Measurements from ENCODE around the gene CATSPER4. TPM values are rescaled to one million over a fixed set of nuclear protein-coding genes. Genes with fewer than 3 reads are reported as not detected.
A peak's percentile ranks its signal among the peaks of the same experiment; 100 is the strongest.
"Not testable (repeated sequence)": the region's sequence is repeated elsewhere in the genome, so short reads cannot be mapped to it uniquely, and the experiment has no call there.

CATSPER4 gene
- total RNA-seq, 1 experiment from 2014 or later, result 0.20 TPM

DNA sequence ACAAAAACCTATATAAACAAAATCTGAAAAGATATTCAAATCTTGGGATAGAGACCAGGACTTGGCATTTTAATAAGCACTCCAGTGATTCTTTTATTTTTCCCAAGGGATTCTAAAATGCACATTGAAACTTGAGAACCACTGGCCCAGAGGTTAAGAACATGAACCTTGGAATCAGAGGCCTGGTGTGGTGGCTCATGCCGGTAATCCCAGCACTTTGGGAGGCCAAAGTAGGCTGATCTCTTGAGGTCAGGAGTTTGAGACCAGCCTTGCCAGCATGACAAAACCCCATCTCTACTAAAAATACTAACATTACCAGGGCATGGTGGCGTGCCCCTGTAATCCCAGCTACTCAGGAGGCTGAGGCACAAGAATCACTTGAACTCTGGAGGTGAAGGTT lies 30.7 kb downstream of the CATSPER4 start:
- no peak overlapping the region for H3K27ac Mint-ChIP-seq (ENCODE audit: unreplicated experiment)
- no peaks in the 10 kb centered on the region for H3K27me3 Mint-ChIP-seq (ENCODE audit: insufficient read depth, unreplicated experiment)
- POLR2A ChIA-PET, result no interaction called here
- no peaks in the 10 kb centered on the region for H3K9me3 Mint-ChIP-seq (ENCODE audit: unreplicated experiment)
- no peak overlapping the region for H3K4me3 Mint-ChIP-seq (ENCODE audit: unreplicated experiment)
- no peak for DNase-seq
- intact Hi-C loops (cut with micrococcal nuclease; ENCODE audit: unreplicated experiment), result no loop called here
- no peaks in the 10 kb centered on the region for H3K36me3 Mint-ChIP-seq (ENCODE audit: insufficient read depth, unreplicated experiment)
- CTCF ChIA-PET, result interaction anchor here (0.6 kb wide), 1 partner anchor 72 kb away, joined by 3 read pairs; no protein-coding TSS in a partner anchor
- no peaks in the 10 kb centered on the region for H3K4me1 Mint-ChIP-seq (ENCODE audit: low read depth, unreplicated experiment)
- BruUV-seq (replicated peaks), result no TSS peak
- TF ChIP-seq, protein P1, sequence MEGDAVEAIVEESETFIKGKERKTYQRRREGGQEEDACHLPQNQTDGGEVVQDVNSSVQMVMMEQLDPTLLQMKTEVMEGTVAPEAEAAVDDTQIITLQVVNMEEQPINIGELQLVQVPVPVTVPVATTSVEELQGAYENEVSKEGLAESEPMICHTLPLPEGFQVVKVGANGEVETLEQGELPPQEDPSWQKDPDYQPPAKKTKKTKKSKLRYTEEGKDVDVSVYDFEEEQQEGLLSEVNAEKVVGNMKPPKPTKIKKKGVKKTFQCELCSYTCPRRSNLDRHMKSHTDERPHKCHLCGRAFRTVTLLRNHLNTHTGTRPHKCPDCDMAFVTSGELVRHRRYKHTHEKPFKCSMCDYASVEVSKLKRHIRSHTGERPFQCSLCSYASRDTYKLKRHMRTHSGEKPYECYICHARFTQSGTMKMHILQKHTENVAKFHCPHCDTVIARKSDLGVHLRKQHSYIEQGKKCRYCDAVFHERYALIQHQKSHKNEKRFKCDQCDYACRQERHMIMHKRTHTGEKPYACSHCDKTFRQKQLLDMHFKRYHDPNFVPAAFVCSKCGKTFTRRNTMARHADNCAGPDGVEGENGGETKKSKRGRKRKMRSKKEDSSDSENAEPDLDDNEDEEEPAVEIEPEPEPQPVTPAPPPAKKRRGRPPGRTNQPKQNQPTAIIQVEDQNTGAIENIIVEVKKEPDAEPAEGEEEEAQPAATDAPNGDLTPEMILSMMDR (IDR thresholded peaks at IDR 0.05; ENCODE audit: insufficient read depth in 1 of 2, low read depth in 1 of 2, low read length in 1 of 2, severe bottlenecking in 1 of 2, unreplicated experiment in 1 of 2), result no peak
- H3K9me3 ChIP-seq, result no peaks in the 10 kb centered on the region
- H3K36me3 ChIP-seq (ENCODE audit: control insufficient read depth, insufficient read depth, low read length), result no peaks in the 10 kb centered on the region
- H3K4me3 ChIP-seq (ENCODE audit: low read depth, low read length), result no peak overlapping the region
- no peaks in the 10 kb centered on the region for H3K27me3 ChIP-seq (replicated peaks; ENCODE audit: control insufficient read depth, insufficient read depth, low read length)
- H3K4me1 ChIP-seq, result no peaks in the 10 kb centered on the region

DNA sequence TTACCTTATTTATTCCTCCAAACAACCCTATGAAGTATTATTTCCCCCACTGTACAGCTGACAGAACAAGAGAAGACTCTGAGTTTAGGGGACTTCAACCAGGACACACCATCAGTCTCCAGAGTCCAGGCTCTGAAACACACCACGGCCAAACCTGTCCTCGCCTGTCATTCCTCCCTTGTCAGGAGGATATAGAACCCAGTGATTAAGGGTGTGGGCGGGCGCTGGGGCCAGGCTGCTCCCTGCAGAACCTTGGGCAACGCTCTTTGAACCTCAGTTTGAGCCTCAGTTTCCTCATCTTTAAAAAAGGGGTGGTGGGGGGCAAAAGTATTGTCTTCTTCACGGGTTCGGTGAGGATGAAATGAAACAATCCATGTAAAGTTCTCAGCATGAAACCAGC lies 34.2 kb downstream of the CATSPER4 start:
- ChIA-PET POLR2A (no interaction called here), CTCF (interaction anchor here (0.6 to 1.2 kb wide), 2 partner anchors 9 to 227 kb away, joined by 6 to 8 read pairs; partner anchors contain the start of gene CEP85)
- H3K4me3 ChIP-seq (ENCODE audit: low read depth, low read length), result no peak overlapping the region

DNA sequence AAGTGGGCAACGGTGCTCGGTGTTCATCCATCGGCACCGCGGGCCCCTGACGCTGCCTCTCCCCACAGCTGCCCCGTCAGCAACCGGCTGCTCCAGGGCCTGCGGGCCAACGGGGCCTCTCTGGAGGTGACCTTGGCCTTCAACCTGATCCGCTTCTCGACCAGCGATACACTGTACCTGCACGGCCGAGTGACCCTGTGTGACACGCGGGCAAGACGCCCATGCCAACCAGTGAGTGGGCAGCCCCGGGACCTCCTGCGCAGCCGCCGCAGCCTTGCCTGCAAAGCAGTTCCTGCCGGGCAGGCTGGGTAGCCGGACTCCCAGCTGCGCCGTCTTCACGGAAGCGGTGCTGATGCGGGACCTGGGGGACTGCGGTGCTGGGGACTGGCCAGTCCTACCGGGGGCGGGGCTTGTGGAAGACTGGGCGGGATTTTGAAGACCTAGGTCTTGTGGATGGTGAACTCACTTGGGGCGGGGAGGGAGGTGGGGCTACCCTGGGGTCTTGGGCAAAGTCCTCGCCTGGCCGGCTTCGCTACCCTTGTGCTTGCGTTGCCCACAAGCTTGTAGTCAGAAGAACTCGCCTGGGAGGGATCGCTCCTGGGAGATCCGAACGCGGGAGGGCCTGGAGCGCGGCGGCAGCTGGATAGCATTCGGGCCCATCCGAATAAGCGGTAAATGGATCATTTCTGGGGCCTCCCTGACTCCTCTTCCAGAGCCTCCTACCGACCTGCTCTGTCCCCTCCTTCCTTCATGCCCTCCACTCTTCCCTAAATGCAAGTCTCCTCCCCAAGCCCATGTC lies 34.8 kb downstream of the CATSPER4 start:
- Mint-ChIP-seq H3K9me3 (ENCODE audit: unreplicated experiment) (no peaks in the 10 kb centered on the region), H3K36me3 (ENCODE audit: insufficient read depth, unreplicated experiment) (no peaks in the 10 kb centered on the region), H3K4me3 (ENCODE audit: unreplicated experiment) (peak overlapping the region; percentile 62), H3K27me3 (ENCODE audit: insufficient read depth, unreplicated experiment) (no peaks in the 10 kb centered on the region), H3K4me1 (ENCODE audit: low read depth, unreplicated experiment) (no peaks in the 10 kb centered on the region), H3K27ac (ENCODE audit: unreplicated experiment) (peak overlapping the region; percentile 2)
- no peaks in the 10 kb centered on the region for H3K4me1 ChIP-seq
- peak overlapping the region; percentile 29 for H3K4me3 ChIP-seq (ENCODE audit: low read depth, low read length)
- intact Hi-C loops (cut with micrococcal nuclease; ENCODE audit: unreplicated experiment), result no loop called here
- POLR2A ChIA-PET, result no interaction called here
- no TSS peak for BruUV-seq (replicated peaks)
- H3K27me3 ChIP-seq (replicated peaks; ENCODE audit: control insufficient read depth, insufficient read depth, low read length), result no peaks in the 10 kb centered on the region
- peak; percentile 67 to 87 for DNase-seq
- no peaks in the 10 kb centered on the region for H3K9me3 ChIP-seq
- no peaks in the 10 kb centered on the region for H3K36me3 ChIP-seq (ENCODE audit: control insufficient read depth, insufficient read depth, low read length)
- CTCF ChIA-PET, result interaction anchor here (0.5 to 1.4 kb wide), 4 partner anchors 8 to 228 kb away, joined by 5 to 8 read pairs (median 6); partner anchors contain the start of gene CEP85
- TF ChIP-seq, protein P1 (IDR thresholded peaks at IDR 0.05; ENCODE audit: insufficient read depth in 1 of 2, low read depth in 1 of 2, low read length in 1 of 2, severe bottlenecking in 1 of 2, unreplicated experiment in 1 of 2), result no peak

More for the DNA sequence above, 34.2 kb downstream of the CATSPER4 start:
- Histone ChIP-seq H3K27me3 (replicated peaks; ENCODE audit: control insufficient read depth, insufficient read depth, low read length) (no peaks in the 10 kb centered on the region), H3K4me1 (no peaks in the 10 kb centered on the region), H3K36me3 (ENCODE audit: control insufficient read depth, insufficient read depth, low read length) (no peaks in the 10 kb centered on the region), H3K9me3 (no peaks in the 10 kb centered on the region)
- no peak overlapping the region for H3K27ac Mint-ChIP-seq (ENCODE audit: unreplicated experiment)
- TF ChIP-seq, protein P1 (IDR thresholded peaks at IDR 0.05; ENCODE audit: insufficient read depth in 1 of 2, low read depth in 1 of 2, low read length in 1 of 2, severe bottlenecking in 1 of 2, unreplicated experiment in 1 of 2), result no peak
- H3K36me3 Mint-ChIP-seq (ENCODE audit: insufficient read depth, unreplicated experiment), result no peaks in the 10 kb centered on the region
- DNase-seq, result no peak
- no peak overlapping the region for H3K4me3 Mint-ChIP-seq (ENCODE audit: unreplicated experiment)
- no peaks in the 10 kb centered on the region for H3K27me3 Mint-ChIP-seq (ENCODE audit: insufficient read depth, unreplicated experiment)
- no peaks in the 10 kb centered on the region for H3K4me1 Mint-ChIP-seq (ENCODE audit: low read depth, unreplicated experiment)
- BruUV-seq (replicated peaks), result no TSS peak
- intact Hi-C loops (cut with micrococcal nuclease; ENCODE audit: unreplicated experiment), result no loop called here
- no peaks in the 10 kb centered on the region for H3K9me3 Mint-ChIP-seq (ENCODE audit: unreplicated experiment)

DNA sequence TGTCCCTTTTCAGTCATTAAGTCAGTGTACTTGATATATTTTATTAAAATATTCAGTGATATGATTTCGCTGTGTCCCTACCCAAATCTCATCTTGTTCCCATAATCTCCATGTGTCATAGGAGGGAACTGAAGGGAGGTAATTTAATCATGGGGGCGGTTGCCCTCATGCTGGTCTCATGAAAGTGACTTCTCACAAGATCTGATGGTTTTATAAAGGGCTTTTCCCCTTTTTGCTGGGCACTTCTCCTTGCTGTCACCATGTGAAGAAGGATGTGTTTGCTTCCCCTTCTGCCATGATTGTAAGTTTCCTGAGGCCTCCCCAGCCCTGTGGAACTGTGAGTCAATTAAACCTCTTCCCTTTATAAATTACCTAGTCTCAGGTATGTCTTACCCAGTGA lies 40.3 kb downstream of the CATSPER4 start:
- not testable (repeated sequence) for H3K27ac Mint-ChIP-seq (ENCODE audit: unreplicated experiment); H3K9me3 Mint-ChIP-seq (ENCODE audit: unreplicated experiment)
- intact Hi-C loops (cut with micrococcal nuclease; ENCODE audit: unreplicated experiment), result loop anchor here (5.0 kb wide), 1 partner anchor 38 kb away; the partner anchor contains the start of gene CATSPER4

More for the DNA sequence above, 40.3 kb downstream of the CATSPER4 start:
- H3K36me3 ChIP-seq (ENCODE audit: control insufficient read depth, insufficient read depth, low read length); DNase-seq; H3K27me3 ChIP-seq (replicated peaks; ENCODE audit: control insufficient read depth, insufficient read depth, low read length); H3K27me3 Mint-ChIP-seq (ENCODE audit: insufficient read depth, unreplicated experiment); H3K4me1 ChIP-seq; H3K9me3 ChIP-seq; BruUV-seq (replicated peaks); H3K4me3 ChIP-seq (ENCODE audit: low read depth, low read length); POLR2A ChIA-PET; H3K4me3 Mint-ChIP-seq (ENCODE audit: unreplicated experiment); H3K4me1 Mint-ChIP-seq (ENCODE audit: low read depth, unreplicated experiment): not testable (repeated sequence)
- peaks cover 13% of the 10 kb centered on the region for H3K36me3 Mint-ChIP-seq (ENCODE audit: insufficient read depth, unreplicated experiment)
- CTCF ChIA-PET, result interaction anchor here (0.5 kb wide), 1 partner anchor 402 kb away, joined by 4 read pairs; no protein-coding TSS in a partner anchor

Measured in Caco-2 (cell line).